ENCODE data around the gene HNF4A.

Gene HNF4A

GRCh38 chr20:44429419-44430269, 74.1 kb downstream of the HNF4A start:
- DNase-seq (ENCODE audit: low read depth): no peak
- no peak overlapping the region for H3K4me3 ChIP-seq (ENCODE audit: low read depth, low read length)
- TF ChIP-seq MYC (IDR thresholded peaks at IDR 0.05; ENCODE audit: low read depth, low read length) (no peak), CTCF (IDR thresholded peaks at IDR 0.05; ENCODE audit: low read depth, low read length) (no peak), POLR2A (IDR thresholded peaks at IDR 0.05; ENCODE audit: extremely low read depth, insufficient read length) (no peak)
- TF ChIP-seq, protein P1, sequence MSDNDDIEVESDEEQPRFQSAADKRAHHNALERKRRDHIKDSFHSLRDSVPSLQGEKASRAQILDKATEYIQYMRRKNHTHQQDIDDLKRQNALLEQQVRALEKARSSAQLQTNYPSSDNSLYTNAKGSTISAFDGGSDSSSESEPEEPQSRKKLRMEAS (IDR thresholded peaks at IDR 0.05; ENCODE audit: low read depth, low read length): no peak

GRCh38 chr20:44430270-44431065, 75.0 kb downstream of the HNF4A start:
- TF ChIP-seq CTCF (IDR thresholded peaks at IDR 0.05; ENCODE audit: low read depth, low read length) (no peak), MYC (IDR thresholded peaks at IDR 0.05; ENCODE audit: low read depth, low read length) (no peak), POLR2A (IDR thresholded peaks at IDR 0.05; ENCODE audit: extremely low read depth, insufficient read length) (no peak)
- TF ChIP-seq, protein P1 (IDR thresholded peaks at IDR 0.05; ENCODE audit: low read depth, low read length): no peak
- DNase-seq (ENCODE audit: low read depth): no peak
- H3K4me3 ChIP-seq (ENCODE audit: low read depth, low read length): no peak overlapping the region

DNA sequence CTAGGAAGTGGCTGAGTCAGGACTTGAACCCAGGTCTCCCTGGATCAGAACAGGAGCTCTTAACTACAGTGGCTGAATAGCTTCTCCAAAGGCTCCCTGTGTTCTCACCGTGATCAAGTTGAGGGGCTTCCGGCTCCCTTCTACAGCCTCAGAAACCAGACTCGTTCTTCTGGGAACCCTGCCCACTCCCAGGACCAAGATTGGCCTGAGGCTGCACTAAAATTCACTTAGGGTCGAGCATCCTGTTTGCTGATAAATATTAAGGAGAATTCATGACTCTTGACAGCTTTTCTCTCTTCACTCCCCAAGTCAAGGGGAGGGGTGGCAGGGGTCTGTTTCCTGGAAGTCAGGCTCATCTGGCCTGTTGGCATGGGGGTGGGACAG, 75.6 kb downstream of the HNF4A start:
- no peak for DNase-seq (ENCODE audit: low read depth)
- no peak overlapping the region for H3K4me3 ChIP-seq (ENCODE audit: low read depth, low read length)
- TF ChIP-seq POLR2A (IDR thresholded peaks at IDR 0.05; ENCODE audit: extremely low read depth, insufficient read length): no peak
- no peak for TF ChIP-seq CTCF (IDR thresholded peaks at IDR 0.05; ENCODE audit: low read depth, low read length)
- TF ChIP-seq MYC (IDR thresholded peaks at IDR 0.05; ENCODE audit: low read depth, low read length): no peak
- TF ChIP-seq, protein P1 (IDR thresholded peaks at IDR 0.05; ENCODE audit: low read depth, low read length): no peak

GRCh38 chr20:44431502-44432234, 76.2 kb downstream of the HNF4A start:
- TF ChIP-seq, protein P1 (IDR thresholded peaks at IDR 0.05; ENCODE audit: low read depth, low read length): no peak
- no peak for TF ChIP-seq POLR2A (IDR thresholded peaks at IDR 0.05; ENCODE audit: extremely low read depth, insufficient read length)
- TF ChIP-seq CTCF (IDR thresholded peaks at IDR 0.05; ENCODE audit: low read depth, low read length): no peak
- TF ChIP-seq MYC (IDR thresholded peaks at IDR 0.05; ENCODE audit: low read depth, low read length): no peak

More at GRCh38 chr20:44431502-44432234, 76.2 kb downstream of the HNF4A start:
- no peak for DNase-seq (ENCODE audit: low read depth)
- no peak overlapping the region for H3K4me3 ChIP-seq (ENCODE audit: low read depth, low read length)

All from NB4 (cell line).